ENCODE data around the gene EXOC6B. TPM values are rescaled to one million over a fixed set of nuclear protein-coding genes. Genes with fewer than 3 reads are reported as not detected.

The EXOC6B gene
- total RNA-seq, 1 donor from 2014 or later, result 46.1 TPM

- H3K9me3 Mint-ChIP-seq, result peaks cover 4% of the 10 kb centered on the region
- no peaks in the 10 kb centered on the region for H3K4me1 Mint-ChIP-seq (ENCODE audit: unreplicated experiment)
- peaks cover 9% of the 10 kb centered on the region for H3K36me3 Mint-ChIP-seq
- no peak overlapping the region for H3K27ac Mint-ChIP-seq
- H3K4me3 Mint-ChIP-seq, result no peak overlapping the region
- TF ChIP-seq, protein P1, sequence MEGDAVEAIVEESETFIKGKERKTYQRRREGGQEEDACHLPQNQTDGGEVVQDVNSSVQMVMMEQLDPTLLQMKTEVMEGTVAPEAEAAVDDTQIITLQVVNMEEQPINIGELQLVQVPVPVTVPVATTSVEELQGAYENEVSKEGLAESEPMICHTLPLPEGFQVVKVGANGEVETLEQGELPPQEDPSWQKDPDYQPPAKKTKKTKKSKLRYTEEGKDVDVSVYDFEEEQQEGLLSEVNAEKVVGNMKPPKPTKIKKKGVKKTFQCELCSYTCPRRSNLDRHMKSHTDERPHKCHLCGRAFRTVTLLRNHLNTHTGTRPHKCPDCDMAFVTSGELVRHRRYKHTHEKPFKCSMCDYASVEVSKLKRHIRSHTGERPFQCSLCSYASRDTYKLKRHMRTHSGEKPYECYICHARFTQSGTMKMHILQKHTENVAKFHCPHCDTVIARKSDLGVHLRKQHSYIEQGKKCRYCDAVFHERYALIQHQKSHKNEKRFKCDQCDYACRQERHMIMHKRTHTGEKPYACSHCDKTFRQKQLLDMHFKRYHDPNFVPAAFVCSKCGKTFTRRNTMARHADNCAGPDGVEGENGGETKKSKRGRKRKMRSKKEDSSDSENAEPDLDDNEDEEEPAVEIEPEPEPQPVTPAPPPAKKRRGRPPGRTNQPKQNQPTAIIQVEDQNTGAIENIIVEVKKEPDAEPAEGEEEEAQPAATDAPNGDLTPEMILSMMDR (conservative IDR thresholded peaks at IDR 0.05), result no peak
- no peaks in the 10 kb centered on the region for H3K27me3 Mint-ChIP-seq
- no peak for DNase-seq (ENCODE audit: extremely low spot score, unreplicated experiment)
Measured at GRCh38 chr2:72362733-72363132, 463.1 kb downstream of the EXOC6B start.

DNA sequence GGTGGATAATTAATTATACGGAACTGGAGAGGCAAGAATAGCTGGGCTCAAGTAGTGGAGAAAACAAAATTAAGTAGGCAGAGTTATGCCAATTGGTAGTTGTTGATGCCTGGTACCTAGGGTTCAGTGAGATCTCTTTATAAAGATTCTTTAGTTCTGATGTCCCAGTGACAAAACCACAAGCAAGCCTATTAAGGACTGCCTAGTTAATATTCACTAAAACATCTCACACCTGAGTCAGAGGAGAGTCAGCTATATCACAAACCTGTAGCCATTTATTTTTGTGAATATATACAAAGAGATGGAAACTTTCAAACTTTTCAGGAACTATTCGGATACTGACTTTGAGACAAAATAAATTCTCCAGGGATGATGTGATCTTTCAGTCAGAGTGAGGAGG is 464.3 kb downstream of the EXOC6B start:
- Mint-ChIP-seq H3K36me3 (peaks cover 9% of the 10 kb centered on the region), H3K27ac (no peak overlapping the region), H3K4me3 (no peak overlapping the region), H3K4me1 (ENCODE audit: unreplicated experiment) (no peaks in the 10 kb centered on the region), H3K27me3 (no peaks in the 10 kb centered on the region), H3K9me3 (peaks cover 4% of the 10 kb centered on the region)
- TF ChIP-seq, protein P1 (conservative IDR thresholded peaks at IDR 0.05), result no peak
- DNase-seq (ENCODE audit: extremely low spot score, unreplicated experiment), result no peak

DNA sequence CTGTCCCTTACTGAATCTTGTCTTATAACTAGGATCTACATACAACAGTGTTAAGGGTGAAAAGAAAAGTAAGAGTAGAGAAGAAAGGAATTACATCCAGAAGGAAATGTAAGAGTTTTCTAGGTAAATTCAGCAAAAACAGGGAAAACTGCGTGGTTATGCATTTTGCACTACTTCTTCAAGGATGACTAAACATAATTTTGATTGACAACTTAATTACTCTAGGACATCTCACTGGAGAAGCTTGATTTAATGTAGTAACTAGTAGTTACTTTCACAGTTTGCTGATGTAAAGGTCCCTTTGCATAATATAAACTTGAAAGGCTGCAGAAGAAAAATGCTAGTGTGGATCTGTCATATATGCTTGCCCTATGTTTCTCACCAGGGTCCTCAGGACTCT is 464.8 kb downstream of the EXOC6B start:
- no peaks in the 10 kb centered on the region for H3K4me1 Mint-ChIP-seq (ENCODE audit: unreplicated experiment)
- H3K27ac Mint-ChIP-seq, result no peak overlapping the region
- H3K9me3 Mint-ChIP-seq, result peaks cover 4% of the 10 kb centered on the region
- H3K36me3 Mint-ChIP-seq, result peaks cover 6% of the 10 kb centered on the region
- no peaks in the 10 kb centered on the region for H3K27me3 Mint-ChIP-seq
- no peak for DNase-seq (ENCODE audit: extremely low spot score, unreplicated experiment)
- TF ChIP-seq, protein P1 (conservative IDR thresholded peaks at IDR 0.05), result no peak
- no peak overlapping the region for H3K4me3 Mint-ChIP-seq

DNA sequence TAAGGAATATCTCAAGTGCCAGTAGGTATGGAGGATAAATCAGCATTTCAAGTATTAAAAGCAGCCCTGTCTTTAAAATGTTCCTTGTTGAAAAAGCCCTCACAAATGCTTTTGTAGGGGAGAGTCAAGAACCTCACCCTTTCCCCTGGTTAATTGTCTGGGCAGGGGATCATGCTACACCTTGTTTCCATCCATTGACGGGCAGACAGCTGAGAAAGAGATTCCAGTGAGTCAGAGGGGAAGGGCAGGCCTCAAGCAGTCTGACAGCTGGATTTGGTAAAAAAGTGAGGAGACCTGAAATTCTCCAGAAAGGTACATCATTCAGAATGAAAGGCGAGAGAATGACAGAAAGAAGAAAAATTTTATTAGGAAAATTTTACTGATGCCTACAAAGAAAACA is 475.0 kb downstream of the EXOC6B start:
- H3K9me3 Mint-ChIP-seq, result no peaks in the 10 kb centered on the region
- no peak overlapping the region for H3K4me3 Mint-ChIP-seq
- no peaks in the 10 kb centered on the region for H3K27me3 Mint-ChIP-seq
- no peak for DNase-seq (ENCODE audit: extremely low spot score, unreplicated experiment)
- TF ChIP-seq, protein P1 (conservative IDR thresholded peaks at IDR 0.05), result no peak
- peaks cover 3% of the 10 kb centered on the region for H3K4me1 Mint-ChIP-seq (ENCODE audit: unreplicated experiment)
- H3K36me3 Mint-ChIP-seq, result peaks cover 9% of the 10 kb centered on the region
- peak overlapping the region; percentile 73 for H3K27ac Mint-ChIP-seq

DNA sequence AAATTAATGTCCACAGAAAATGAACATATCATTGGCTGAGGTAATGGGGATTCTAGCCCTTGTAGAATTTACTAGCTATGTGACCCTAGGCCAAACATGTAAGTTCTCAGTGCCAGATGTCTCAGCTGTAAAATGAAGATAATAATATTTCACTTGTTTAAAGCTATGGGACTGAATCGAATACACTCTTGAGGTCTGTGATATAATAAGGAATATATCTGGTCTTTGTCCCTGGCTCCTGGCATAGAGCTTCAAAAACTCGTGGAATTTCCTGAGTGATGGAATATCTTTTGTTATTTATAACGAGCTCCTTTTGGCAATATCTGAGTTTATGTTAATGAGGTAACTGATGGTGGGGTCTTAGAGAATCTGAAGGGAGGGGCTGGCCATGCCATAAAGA is 476.8 kb downstream of the EXOC6B start:
- DNase-seq (ENCODE audit: extremely low spot score, unreplicated experiment), result no peak
- Mint-ChIP-seq H3K36me3 (peaks cover 20% of the 10 kb centered on the region), H3K4me1 (ENCODE audit: unreplicated experiment) (peaks cover 3% of the 10 kb centered on the region), H3K27me3 (no peaks in the 10 kb centered on the region), H3K4me3 (no peak overlapping the region), H3K9me3 (peaks cover 7% of the 10 kb centered on the region), H3K27ac (no peak overlapping the region)
- TF ChIP-seq, protein P1 (conservative IDR thresholded peaks at IDR 0.05), result no peak

- no peak overlapping the region for H3K4me3 Mint-ChIP-seq
- H3K27ac Mint-ChIP-seq, result no peak overlapping the region
- H3K36me3 Mint-ChIP-seq, result peaks cover 17% of the 10 kb centered on the region
- H3K27me3 Mint-ChIP-seq, result no peaks in the 10 kb centered on the region
- peaks cover 3% of the 10 kb centered on the region for H3K4me1 Mint-ChIP-seq (ENCODE audit: unreplicated experiment)
- H3K9me3 Mint-ChIP-seq, result peaks cover 7% of the 10 kb centered on the region
- TF ChIP-seq, protein P1 (conservative IDR thresholded peaks at IDR 0.05), result no peak
- DNase-seq (ENCODE audit: extremely low spot score, unreplicated experiment), result no peak
Measured at GRCh38 chr2:72347081-72347480, 478.8 kb downstream of the EXOC6B start.
